ENCODE measurements around the gene FOXD4L5. TPM values are rescaled to one million over a fixed set of nuclear protein-coding genes. Genes with fewer than 3 reads are reported as not detected.
"Not testable (repeated sequence)": the region's sequence is repeated elsewhere in the genome, so short reads cannot be mapped to it uniquely, and the experiment has no call there.

The FOXD4L5 gene
- not detected for total RNA-seq

DNA sequence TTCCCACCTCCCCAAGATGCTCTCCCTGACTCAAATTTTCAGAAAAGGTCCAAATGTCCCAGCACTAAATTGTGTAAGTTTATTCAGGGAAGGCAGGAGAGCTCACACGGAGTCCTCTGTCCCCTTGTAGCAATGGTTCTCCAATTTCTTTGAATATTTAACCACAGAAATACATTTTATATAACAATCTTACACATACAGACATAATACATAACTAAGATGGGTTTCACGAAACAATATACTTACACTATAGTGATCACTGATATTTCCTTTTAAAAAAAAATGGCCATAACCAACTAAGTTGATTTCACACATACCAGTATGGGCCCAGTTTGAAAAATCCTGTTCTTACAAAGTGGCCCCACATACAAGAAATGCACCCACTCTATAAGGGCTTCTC, at the start of gene FOXD4L5:
TSS of gene FOXD4L5 (minus strand) at position 101 of the 400 bp plus-strand sequence. CDS start 832 bp downstream, outside the sequence.
- DNase-seq, result not testable (repeated sequence)

DNA sequence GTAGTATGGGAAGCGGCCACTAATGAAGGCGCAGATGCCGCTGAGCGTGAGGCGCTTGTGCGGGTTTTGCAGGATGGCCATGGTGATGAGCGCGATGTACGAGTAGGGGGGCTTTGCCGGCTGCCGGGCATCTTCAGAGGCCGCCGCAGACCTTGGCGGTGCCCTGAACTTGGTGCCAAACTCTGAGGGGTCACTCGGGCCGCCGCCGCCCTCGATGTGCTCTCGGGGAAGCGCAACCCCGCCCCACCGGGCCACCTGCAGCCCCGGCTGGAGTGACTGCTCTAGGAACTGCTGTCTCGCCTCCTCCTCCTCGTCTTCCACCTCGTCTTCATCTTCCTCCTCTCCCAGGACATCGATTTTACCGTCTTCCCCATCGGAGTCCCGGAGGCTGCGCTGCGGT, 1.1 kb downstream of the FOXD4L5 start:
- DNase-seq, result not testable (repeated sequence)

DNA sequence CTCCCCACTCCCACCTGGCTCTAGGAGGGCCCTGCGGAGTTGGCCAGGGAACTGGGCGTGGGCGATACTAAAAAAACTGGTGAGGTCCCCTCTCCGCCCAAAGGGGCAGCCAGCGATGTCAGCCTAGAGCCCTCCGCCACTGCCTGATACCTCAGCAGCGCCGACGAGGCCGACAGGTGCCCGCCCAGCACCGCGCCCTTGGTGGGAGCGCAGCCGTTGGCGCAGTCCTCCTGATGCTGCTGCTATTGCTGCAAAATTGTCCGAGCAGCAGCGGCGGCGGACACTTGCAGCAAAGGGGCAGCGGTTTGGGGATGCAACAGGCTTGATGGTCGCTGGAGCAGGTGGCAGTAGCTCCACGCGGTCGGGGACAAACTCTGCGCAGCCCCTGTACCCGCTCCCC, 2.0 kb downstream of the FOXD4L5 start:
- DNase-seq, result not testable (repeated sequence)

Small RNA genes within 50 kb of the gene (small RNA-seq; reads per million reads assigned to genes)
- not detected for gene IGKV1OR9-1 (ENCODE audit: low replicate concordance)
